Transverse colon (tissue), 4 donors: ENCODE measurements around the gene ARAP3. TPM values are rescaled to one million over a fixed set of nuclear protein-coding genes. Genes with fewer than 3 reads are reported as not detected.

Experiments
- DNase-seq: peaks from one replicate; pipeline ENCODE4 v3.0.0-alpha.2; 2019
- H3K27ac ChIP-seq, 4 donors: fragments of 200-600 bp; sonication (generic); 2 replicates each; pipeline ENCODE4 v1.5.1; 2016 to 2018; ENCODE audit warnings: inconsistent platforms in 4 of 4
- H3K27me3 ChIP-seq: fragments of 200-600 bp; sonication (generic); 2 replicates; pipeline ENCODE4 v1.5.1; 2017; ENCODE audit warnings: inconsistent platforms
- H3K36me3 ChIP-seq, 4 donors: fragments of 200-600 bp; sonication (generic); 2 replicates each; pipeline ENCODE4 v1.5.1; 2017 to 2019; ENCODE audit warnings: inconsistent platforms in 4 of 4
- H3K4me1 ChIP-seq, 4 donors: fragments of 200-600 bp; sonication (generic); 2 replicates each; pipeline ENCODE4 v1.5.1; 2017 to 2020; ENCODE audit warnings: inconsistent platforms in 4 of 4
- H3K4me3 ChIP-seq, 4 donors: fragments of 200-600 bp; sonication (generic); 1 replicate in 1 of 4; 2 replicates in 3 of 4; pipeline versions ENCODE4 v1.5.1 to v1.6.1; 2017 to 2019; ENCODE audit warnings: inconsistent platforms in 4 of 4
- H3K9me3 ChIP-seq, 2 donors: fragments of 200-600 bp; sonication (generic); 2 replicates each; pipeline ENCODE4 v1.5.1; 2017 to 2019; ENCODE audit warnings: inconsistent platforms in 2 of 2
- EP300 ChIP-seq: sonication (generic); formaldehyde crosslinking; IDR thresholded peaks from one replicate; pipeline ENCODE4 v1.6.1; 2017; ENCODE audit warnings: antibody characterized with exemption, low read depth
- POLR2A ChIP-seq: fragments of 450-650 bp; IDR thresholded peaks from one replicate; pipeline ENCODE4 v1.6.1; 2016; ENCODE audit warnings: antibody characterized with exemption, mild to moderate bottlenecking, moderate library complexity
- POLR2AphosphoS5 ChIP-seq, 3 donors: sonication (generic); formaldehyde crosslinking; IDR thresholded peaks; one replicate each; pipeline ENCODE4 v1.6.1; 2016; ENCODE audit warnings: antibody characterized with exemption in 3 of 3
- WGBS, 2 donors: methylation state at CpG; one replicate each; pipeline ENCODE4 v1.1.5; 2018; ENCODE audit warnings: low coverage in 1 of 2; 5-methylcytosine and 5-hydroxymethylcytosine counted together
- in situ Hi-C, 4 donors: fragments of 200-750 bp; cut with MboI; loops; one replicate each; pipeline versions ENCODE4 v1.15.0 to v1.15.1; 2017; ENCODE audit warnings: low sequenced_read_pairs in 3 of 4, low pct_ligation_motif_present in 1 of 4, low pct_unique_long_range_greater_than_20kb in 1 of 4
- intact Hi-C: fragments of 100-400 bp; cut with DNase I; formaldehyde crosslinking; loops from one replicate; pipeline ENCODE4 v1.15.1; 2023; ENCODE audit warnings: low total_unique reads
- total RNA-seq, 4 donors: library from RNA; depleted of rRNA; stranded (reverse); fragments of >200 nt; gene quantifications; one replicate each; pipeline ENCODE4 v1.1.0, GENCODE V29; 2016
- TF ChIP-seq, protein P1 (sequence below), 5 experiments: fragments of 200-600 bp in 3 of 5; fragments of 450-650 bp in 2 of 5; sonication (generic) in 3 of 5; IDR thresholded peaks; 1 replicate in 2 of 5; 2 replicates in 3 of 5; pipeline ENCODE4 v1.5.1; 2016 to 2017; ENCODE audit warnings: antibody characterized with exemption in 5 of 5, inconsistent platforms in 3 of 5, mild to moderate bottlenecking in 2 of 5, moderate library complexity in 1 of 5

ARAP3 gene
- total RNA-seq, 4 donors from 2014 or later, result 1.1 to 4.0 (median 3.3) TPM

DNA sequence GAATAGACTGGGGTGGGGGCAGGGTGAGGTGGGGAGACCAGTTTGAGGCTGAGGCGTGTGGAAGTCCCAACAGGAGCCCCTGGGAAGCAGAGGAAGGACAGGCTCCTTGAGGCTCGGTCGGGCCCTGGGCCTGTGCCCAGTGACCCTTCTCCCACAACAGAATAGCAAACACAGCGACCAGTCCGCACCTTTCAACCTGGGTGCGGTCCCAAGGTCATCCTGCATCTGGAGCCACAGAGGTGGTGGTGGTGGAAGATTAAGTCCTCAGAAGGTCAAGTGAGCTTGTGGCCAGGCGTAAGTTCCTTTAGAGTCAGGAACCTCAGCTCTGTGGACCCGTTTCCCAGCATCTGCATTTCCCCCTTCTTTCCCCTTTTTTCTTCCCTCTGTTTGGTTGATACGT, 26.0 kb upstream of the ARAP3 start:
- DNase-seq, result peak; percentile 19
- H3K27me3 ChIP-seq, result no peaks in the 10 kb centered on the region
- WGBS, 2 donors, result 43 to 54% methylated on average over 3 to 9 of the region's 9 CpGs
- intact Hi-C loops (no loop called here), in situ Hi-C loops (loop anchor here in 3 of 4 donors (5.0 to 10.0 kb wide), 2 partner anchors 174 to 177 kb away; no protein-coding TSS in a partner anchor)
- no peak overlapping the region for H3K4me3 ChIP-seq
- H3K36me3 ChIP-seq, result no peaks in the 10 kb centered on the region
- peaks cover 0 to 17% (median 7%) of the 10 kb centered on the region in 4 donors for H3K4me1 ChIP-seq
- no peak overlapping the region for H3K27ac ChIP-seq
- H3K9me3 ChIP-seq, result no peaks in the 10 kb centered on the region
- TF ChIP-seq POLR2A (no peak), POLR2AphosphoS5 (IDR thresholded peaks at IDR 0.05) (no peak), EP300 (no peak)
- TF ChIP-seq, protein P1, sequence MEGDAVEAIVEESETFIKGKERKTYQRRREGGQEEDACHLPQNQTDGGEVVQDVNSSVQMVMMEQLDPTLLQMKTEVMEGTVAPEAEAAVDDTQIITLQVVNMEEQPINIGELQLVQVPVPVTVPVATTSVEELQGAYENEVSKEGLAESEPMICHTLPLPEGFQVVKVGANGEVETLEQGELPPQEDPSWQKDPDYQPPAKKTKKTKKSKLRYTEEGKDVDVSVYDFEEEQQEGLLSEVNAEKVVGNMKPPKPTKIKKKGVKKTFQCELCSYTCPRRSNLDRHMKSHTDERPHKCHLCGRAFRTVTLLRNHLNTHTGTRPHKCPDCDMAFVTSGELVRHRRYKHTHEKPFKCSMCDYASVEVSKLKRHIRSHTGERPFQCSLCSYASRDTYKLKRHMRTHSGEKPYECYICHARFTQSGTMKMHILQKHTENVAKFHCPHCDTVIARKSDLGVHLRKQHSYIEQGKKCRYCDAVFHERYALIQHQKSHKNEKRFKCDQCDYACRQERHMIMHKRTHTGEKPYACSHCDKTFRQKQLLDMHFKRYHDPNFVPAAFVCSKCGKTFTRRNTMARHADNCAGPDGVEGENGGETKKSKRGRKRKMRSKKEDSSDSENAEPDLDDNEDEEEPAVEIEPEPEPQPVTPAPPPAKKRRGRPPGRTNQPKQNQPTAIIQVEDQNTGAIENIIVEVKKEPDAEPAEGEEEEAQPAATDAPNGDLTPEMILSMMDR (IDR thresholded peaks at IDR 0.05), result no peak

GRCh38 chr5:141707510-141707909, 25.5 kb upstream of the ARAP3 start:
- H3K9me3 ChIP-seq, result no peaks in the 10 kb centered on the region
- in situ Hi-C loops, result loop anchor here in 3 of 4 donors (5.0 to 10.0 kb wide), 2 partner anchors 175 to 177 kb away; no protein-coding TSS in a partner anchor
- intact Hi-C loops, result no loop called here
- WGBS, 2 donors, result 21 to 83% methylated on average over 2 to 8 of the region's 8 CpGs
- TF ChIP-seq, protein P1 (IDR thresholded peaks at IDR 0.05), result no peak
- TF ChIP-seq EP300 (no peak), POLR2AphosphoS5 (IDR thresholded peaks at IDR 0.05) (no peak), POLR2A (no peak)
- H3K4me3 ChIP-seq, result no peak overlapping the region
- no peaks in the 10 kb centered on the region for H3K36me3 ChIP-seq
- H3K27ac ChIP-seq, result no peak overlapping the region
- H3K27me3 ChIP-seq, result no peaks in the 10 kb centered on the region
- DNase-seq, result no peak
- peaks cover 0 to 21% (median 10%) of the 10 kb centered on the region in 4 donors for H3K4me1 ChIP-seq

DNA sequence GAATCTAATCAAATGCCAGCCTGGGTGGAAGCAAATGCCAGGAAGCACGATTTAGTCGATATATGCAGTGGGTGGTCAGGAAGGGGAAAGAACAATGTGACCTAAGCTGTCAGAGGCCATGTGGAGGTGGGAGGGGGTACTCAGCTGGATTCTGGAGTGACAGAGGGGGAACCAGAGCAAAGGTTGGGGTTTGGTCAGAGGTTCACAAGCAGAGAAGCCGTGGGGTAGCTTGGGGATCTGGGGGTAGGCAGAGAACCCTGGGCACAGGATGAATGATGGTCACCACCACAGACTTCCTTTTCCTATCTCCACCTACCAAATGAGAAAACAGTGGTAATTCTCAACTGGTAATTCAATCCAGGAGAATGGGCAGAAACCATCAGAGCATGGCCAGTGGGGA, 24.1 kb upstream of the ARAP3 start:
- in situ Hi-C loops (loop anchor here in 3 of 4 donors (5.0 to 10.0 kb wide), 2 partner anchors 176 to 179 kb away; no protein-coding TSS in a partner anchor), intact Hi-C loops (no loop called here)

GRCh38 chr5:141705469-141705868, 23.4 kb upstream of the ARAP3 start:
- Histone ChIP-seq H3K27ac (peak overlapping the region in 1 of 4 donors; percentile 53), H3K4me1 (peaks cover 0 to 31% (median 17%) of the 10 kb centered on the region in 4 donors), H3K4me3 (no peak overlapping the region), H3K9me3 (no peaks in the 10 kb centered on the region), H3K36me3 (no peaks in the 10 kb centered on the region), H3K27me3 (peaks cover 15% of the 10 kb centered on the region)
- in situ Hi-C loops (loop anchor here in 3 of 4 donors (5.0 to 10.0 kb wide), 2 partner anchors 177 to 179 kb away; no protein-coding TSS in a partner anchor), intact Hi-C loops (no loop called here)
- no peak for TF ChIP-seq EP300
- no peak for TF ChIP-seq POLR2A
- TF ChIP-seq, protein P1 (IDR thresholded peaks at IDR 0.05), result no peak
- no peak for TF ChIP-seq POLR2AphosphoS5 (IDR thresholded peaks at IDR 0.05)
- DNase-seq, result no peak
- 50 to 54% methylated on average over 1 of the region's 1 CpG for WGBS, 2 donors

More for the DNA sequence above, 24.1 kb upstream of the ARAP3 start:
- TF ChIP-seq POLR2AphosphoS5 (IDR thresholded peaks at IDR 0.05), result no peak
- TF ChIP-seq EP300, result no peak
- TF ChIP-seq, protein P1 (IDR thresholded peaks at IDR 0.05), result no peak
- TF ChIP-seq POLR2A, result no peak
- H3K4me1 ChIP-seq, result peaks cover 0 to 31% (median 17%) of the 10 kb centered on the region in 4 donors
- H3K4me3 ChIP-seq, result no peak overlapping the region
- no peak overlapping the region for H3K27ac ChIP-seq
- peaks cover 8% of the 10 kb centered on the region for H3K27me3 ChIP-seq
- WGBS, 2 donors, result 59 to 61% methylated on average over 2 to 3 of the region's 3 CpGs
- no peaks in the 10 kb centered on the region for H3K9me3 ChIP-seq
- H3K36me3 ChIP-seq, result no peaks in the 10 kb centered on the region
- no peak for DNase-seq
